NCI-H2171 treated with DMSO at 0.1 percent for 48 hours (cell line): ENCODE results near the gene SLC19A3.
"Not testable (repeated sequence)": the region's sequence is repeated elsewhere in the genome, so short reads cannot be mapped to it uniquely, and the experiment has no call there.

Experiments
- DNase-seq: peaks from one replicate; lab custom pipeline; 2025; lab: John Stamatoyannopoulos, UW

The SLC19A3 gene

GRCh38 chr2:227703280-227703732, 14.5 kb downstream of the SLC19A3 start:
- DNase-seq: no peak

GRCh38 chr2:227701556-227701955, 16.3 kb downstream of the SLC19A3 start:
- DNase-seq: no peak

- DNase-seq: no peak
Observed at GRCh38 chr2:227696990-227697679, 20.7 kb downstream of the SLC19A3 start.

GRCh38 chr2:227687189-227687588, 30.6 kb downstream of the SLC19A3 start:
- no peak for DNase-seq

GRCh38 chr2:227684258-227684657, 33.6 kb downstream of the SLC19A3 start:
- DNase-seq: no peak

- DNase-seq: no peak
Observed at GRCh38 chr2:227677928-227678327, 39.9 kb downstream of the SLC19A3 start.

- DNase-seq: no peak
Observed at GRCh38 chr2:227674485-227674884, 43.3 kb downstream of the SLC19A3 start.

GRCh38 chr2:227673620-227674019, 44.2 kb downstream of the SLC19A3 start:
- not testable (repeated sequence) for DNase-seq

GRCh38 chr2:227671170-227671905, 46.5 kb downstream of the SLC19A3 start:
- no peak for DNase-seq

GRCh38 chr2:227666631-227667170, 51.1 kb downstream of the SLC19A3 start, which contains the start of gene SCYGR5:
SCYGR5 (plus strand) TSS chr2:227666804; CDS start chr2:227666804, 0 bp downstream.
- DNase-seq: not testable (repeated sequence)

GRCh38 chr2:227665189-227665940, 52.5 kb downstream of the SLC19A3 start:
- no peak for DNase-seq

- DNase-seq: no peak
Observed at GRCh38 chr2:227661827-227662226, 56.0 kb downstream of the SLC19A3 start.

GRCh38 chr2:227661025-227661649, 56.7 kb downstream of the SLC19A3 start:
- DNase-seq: no peak

- DNase-seq: no peak
Observed at GRCh38 chr2:227657199-227657845, 60.5 kb downstream of the SLC19A3 start.

- no peak for DNase-seq
Observed at GRCh38 chr2:227655454-227655853, 62.4 kb downstream of the SLC19A3 start.

- DNase-seq: no peak
Observed at GRCh38 chr2:227654426-227654825, 63.4 kb downstream of the SLC19A3 start.

GRCh38 chr2:227653419-227653818, 64.4 kb downstream of the SLC19A3 start:
- no peak for DNase-seq

- no peak for DNase-seq
Observed at GRCh38 chr2:227643990-227644551, 73.8 kb downstream of the SLC19A3 start.

- DNase-seq: no peak
Observed at GRCh38 chr2:227642656-227643055, 75.2 kb downstream of the SLC19A3 start.

- no peak for DNase-seq
Observed at GRCh38 chr2:227634201-227634600, 83.6 kb downstream of the SLC19A3 start.
